Ovary (tissue), 9 donors: Measurements from ENCODE around the gene HRC. TPM values are rescaled to one million over a fixed set of nuclear protein-coding genes. Genes with fewer than 3 reads are reported as not detected.

Experiments
- DNase-seq, 5 donors: peaks; one replicate each; pipeline ENCODE4 v3.0.0-alpha.2; 2019 to 2020
- H3K27ac ChIP-seq, 2 donors: fragments of 200-600 bp; one replicate each; pipeline versions ENCODE4 v1.5.1 to v1.8.0; 2019 to 2022
- H3K27me3 ChIP-seq: fragments of 200-600 bp; one replicate; pipeline ENCODE4 v1.8.0; 2022
- H3K36me3 ChIP-seq: fragments of 200-600 bp; sonication (generic); one replicate; pipeline ENCODE4 v1.5.1; 2019
- H3K4me1 ChIP-seq: one replicate; pipeline ENCODE4 v1.8.1; 2013; ENCODE audit warnings: mild to moderate bottlenecking, moderate library complexity; ENCODE audit not compliant: insufficient read depth
- H3K4me3 ChIP-seq: fragments of 200-600 bp; sonication (generic); one replicate; pipeline ENCODE4 v1.5.1; 2017
- H3K9me3 ChIP-seq, 2 donors: fragments of 200-600 bp in 1 of 2; sonication (generic) in 1 of 2; one replicate each; pipeline versions ENCODE4 v1.5.1 to v1.8.1; 2013 to 2019; ENCODE audit warnings: mild to moderate bottlenecking in 1 of 2, moderate library complexity in 1 of 2
- EP300 ChIP-seq: sonication (generic); formaldehyde crosslinking; IDR thresholded peaks from one replicate; pipeline ENCODE4 v1.6.1; 2017; ENCODE audit warnings: antibody characterized with exemption
- POLR2A ChIP-seq: fragments of 450-650 bp; IDR thresholded peaks from one replicate; pipeline ENCODE4 v1.6.1; 2017; ENCODE audit warnings: antibody characterized with exemption, mild to moderate bottlenecking, moderate library complexity
- WGBS, 3 donors: extraction: QIAGEN DNeasy Blood & Tissue Kit in 1 of 3; methylation state at CpG; one replicate each; pipeline versions ENCODE4 v1.1.5 to v1.1.7; 2013 to 2017; 5-methylcytosine and 5-hydroxymethylcytosine counted together
- intact Hi-C, 4 donors: fragments of 100-400 bp; cut with DNase I; formaldehyde crosslinking; loops; one replicate each; pipeline versions ENCODE4 v1.11.0 to v1.15.1; 2022 to 2023
- polyA plus RNA-seq, 2 donors: library from polyadenylated mRNA; stranded (reverse); fragments of 200-250 nt in 1 of 2; fragments of 350-450 nt in 1 of 2; fragmentation: Illumina TruSeq in 1 of 2; extraction: RNeasy Lipid Tissue Mini Kit (QIAGEN cat#74804) in 1 of 2; gene quantifications; one replicate each; pipeline ENCODE4 v1.2.3, GENCODE V29; 2013 to 2014
- total RNA-seq, 7 donors: library from RNA; depleted of rRNA in 2 of 7; stranded (reverse); fragments of >200 nt in 2 of 7; fragmentation: NEBNext Ultra II Directional in 3 of 7; extraction: Animal tissue kit (Norgen Biotek cat#: 25700) in 3 of 7; gene quantifications; one replicate each; pipeline versions ENCODE4 v1.1.0 to v1.2.4, GENCODE V29; 2016 to 2023
- TF ChIP-seq, protein P1 (sequence below), 3 donors: fragments of 450-650 bp in 2 of 3; fragments of 200-600 bp in 1 of 3; IDR thresholded peaks; one replicate each; pipeline versions ENCODE4 v1.5.1 to v1.8.0; 2016 to 2022; ENCODE audit warnings: antibody characterized with exemption in 3 of 3, mild to moderate bottlenecking in 1 of 3
- donor health status: DM: no; HTN: no; CAD: no; lungs with moderate emphysema.
- donor health status: DM: no; HTN: no; CAD: no.
- donor health status: Bipolar disorder and iron deficiency.
- donor health status: DM: yes; HTN: yes; CAD: no.
- donor health status: DM: no; HTN: no; CAD: no.
- donor health status: DM: yes; HTN: yes; CAD: no.

HRC gene
- total and polyA plus RNA-seq, 9 donors = 0.36 to 10.5 (median 2.2) TPM

DNA sequence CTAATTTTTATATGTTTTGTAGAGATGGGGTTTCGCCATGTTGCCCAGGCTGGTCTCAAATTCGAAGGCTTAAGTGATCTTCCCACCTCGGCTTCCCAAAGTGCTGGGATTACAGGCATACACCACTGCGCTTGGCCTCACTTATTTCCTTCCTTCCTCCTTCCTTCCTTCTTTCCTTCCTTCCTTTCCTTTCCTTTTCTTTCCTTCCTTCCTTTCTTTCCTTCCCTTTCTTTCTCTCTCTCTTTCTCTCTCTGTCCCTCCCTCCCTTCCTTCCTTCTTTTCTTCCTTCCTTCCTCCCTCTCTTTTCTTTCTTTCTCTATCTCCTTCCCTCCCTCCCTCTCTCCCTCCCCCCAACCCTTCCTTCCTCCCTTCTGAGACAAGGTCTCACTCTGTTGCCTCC lies 39.2 kb upstream of the HRC start:
- TF ChIP-seq POLR2A (no peak), EP300 (no peak)
- no peaks in the 10 kb centered on the region for H3K4me1 ChIP-seq
- no peaks in the 10 kb centered on the region for H3K36me3 ChIP-seq
- DNase-seq = no peak
- no peaks in the 10 kb centered on the region for H3K9me3 ChIP-seq
- H3K27ac ChIP-seq = no peak overlapping the region
- no peak overlapping the region for H3K4me3 ChIP-seq
- WGBS, 3 donors = 85 to 92% (median 92%) methylated on average over 4 of the region's 4 CpGs
- intact Hi-C loops = no loop called here
- no peaks in the 10 kb centered on the region for H3K27me3 ChIP-seq

DNA sequence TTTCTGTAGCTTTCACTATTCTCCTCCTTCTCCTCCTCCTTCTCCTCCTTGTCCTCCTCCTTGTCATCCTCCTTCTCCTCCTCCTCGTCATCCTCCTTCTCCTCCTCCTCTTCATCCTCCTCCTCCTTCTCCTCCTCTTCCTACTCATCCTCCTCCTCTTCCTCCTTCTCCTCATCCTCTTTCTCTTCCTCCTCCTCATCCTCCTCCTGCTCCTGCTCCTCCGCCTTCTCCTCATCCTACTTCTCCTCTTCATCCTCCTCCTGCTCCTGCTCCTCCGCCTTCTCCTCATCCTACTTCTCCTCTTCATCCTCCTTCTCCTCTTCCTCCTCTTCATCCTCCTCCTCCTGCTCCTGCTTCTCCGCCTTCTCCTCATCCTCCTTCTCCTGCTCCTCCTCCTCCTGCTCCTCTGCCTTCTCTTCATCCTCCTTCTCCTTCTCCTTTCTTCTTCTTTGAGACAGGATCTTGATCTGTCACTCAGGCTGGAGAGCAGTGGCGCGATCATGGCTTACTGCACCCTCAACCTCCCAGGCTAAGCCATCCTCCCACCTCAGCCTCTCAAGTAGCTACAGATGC lies 38.7 kb upstream of the HRC start:
- H3K4me1 ChIP-seq = no peaks in the 10 kb centered on the region
- H3K27ac ChIP-seq = no peak overlapping the region
- H3K4me3 ChIP-seq = no peak overlapping the region
- H3K9me3 ChIP-seq = no peaks in the 10 kb centered on the region
- DNase-seq = no peak
- H3K36me3 ChIP-seq = no peaks in the 10 kb centered on the region
- WGBS, 3 donors = 91 to 94% (median 93%) methylated on average over 6 of the region's 6 CpGs
- TF ChIP-seq EP300 = no peak
- TF ChIP-seq, protein P1, sequence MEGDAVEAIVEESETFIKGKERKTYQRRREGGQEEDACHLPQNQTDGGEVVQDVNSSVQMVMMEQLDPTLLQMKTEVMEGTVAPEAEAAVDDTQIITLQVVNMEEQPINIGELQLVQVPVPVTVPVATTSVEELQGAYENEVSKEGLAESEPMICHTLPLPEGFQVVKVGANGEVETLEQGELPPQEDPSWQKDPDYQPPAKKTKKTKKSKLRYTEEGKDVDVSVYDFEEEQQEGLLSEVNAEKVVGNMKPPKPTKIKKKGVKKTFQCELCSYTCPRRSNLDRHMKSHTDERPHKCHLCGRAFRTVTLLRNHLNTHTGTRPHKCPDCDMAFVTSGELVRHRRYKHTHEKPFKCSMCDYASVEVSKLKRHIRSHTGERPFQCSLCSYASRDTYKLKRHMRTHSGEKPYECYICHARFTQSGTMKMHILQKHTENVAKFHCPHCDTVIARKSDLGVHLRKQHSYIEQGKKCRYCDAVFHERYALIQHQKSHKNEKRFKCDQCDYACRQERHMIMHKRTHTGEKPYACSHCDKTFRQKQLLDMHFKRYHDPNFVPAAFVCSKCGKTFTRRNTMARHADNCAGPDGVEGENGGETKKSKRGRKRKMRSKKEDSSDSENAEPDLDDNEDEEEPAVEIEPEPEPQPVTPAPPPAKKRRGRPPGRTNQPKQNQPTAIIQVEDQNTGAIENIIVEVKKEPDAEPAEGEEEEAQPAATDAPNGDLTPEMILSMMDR (IDR thresholded peaks at IDR 0.05) = no peak
- TF ChIP-seq POLR2A = no peak
- H3K27me3 ChIP-seq = no peaks in the 10 kb centered on the region
- intact Hi-C loops = no loop called here

DNA sequence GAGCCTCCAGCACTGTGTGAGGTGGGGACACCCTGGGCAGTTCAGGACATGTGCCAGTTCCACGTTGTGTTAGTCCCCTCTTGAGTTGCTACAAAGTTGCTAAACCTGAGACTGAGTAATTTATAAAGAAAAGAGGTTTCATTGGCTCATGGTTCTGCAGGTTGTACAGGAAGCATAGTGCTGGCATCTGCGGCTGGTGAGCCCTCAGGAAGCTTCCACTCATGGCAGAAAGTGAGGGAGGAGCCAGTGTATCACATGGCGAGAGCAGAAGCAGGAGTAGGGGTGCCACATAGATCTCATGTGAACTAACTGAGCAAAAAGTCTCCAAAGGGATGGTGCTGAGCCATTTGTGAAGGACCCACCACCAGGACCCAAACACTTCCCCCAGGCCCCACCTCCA lies 35.6 kb upstream of the HRC start:
- Histone ChIP-seq H3K36me3 (no peaks in the 10 kb centered on the region), H3K27ac (no peak overlapping the region), H3K4me1 (no peaks in the 10 kb centered on the region), H3K27me3 (no peaks in the 10 kb centered on the region), H3K9me3 (no peaks in the 10 kb centered on the region), H3K4me3 (no peak overlapping the region)
- TF ChIP-seq EP300 (no peak), POLR2A (no peak)
- TF ChIP-seq, protein P1 (IDR thresholded peaks at IDR 0.05) = no peak
- 94 to 96% (median 96%) methylated on average over 3 of the region's 3 CpGs for WGBS, 3 donors
- no peak for DNase-seq
- intact Hi-C loops = loop anchor here in 1 of 4 donors (1.0 kb wide), 1 partner anchor 27 kb away; no protein-coding TSS in a partner anchor

DNA sequence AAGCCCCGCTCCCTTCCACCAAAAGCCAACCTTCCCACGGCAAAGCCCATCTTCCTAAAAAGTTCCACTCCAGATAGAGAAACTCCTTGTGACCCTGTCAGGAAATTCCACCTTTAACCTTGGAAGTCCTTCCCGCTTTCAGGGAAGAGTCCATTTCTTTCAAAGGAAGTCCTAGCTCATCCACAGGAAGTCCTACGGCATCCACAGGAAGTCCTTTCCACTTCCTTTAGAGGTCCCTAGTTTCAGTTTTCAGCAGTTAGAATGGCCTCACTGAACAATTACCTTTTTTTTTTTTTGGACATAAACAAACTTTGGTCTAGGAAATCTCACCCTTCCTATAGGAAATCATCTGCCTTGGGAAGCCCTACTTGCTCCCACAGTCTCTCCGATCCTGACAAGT lies 34.1 kb upstream of the HRC start:
- no peak overlapping the region for H3K27ac ChIP-seq
- H3K36me3 ChIP-seq = no peaks in the 10 kb centered on the region
- DNase-seq = no peak
- TF ChIP-seq EP300 (no peak), POLR2A (no peak)
- TF ChIP-seq, protein P1 (IDR thresholded peaks at IDR 0.05) = no peak
- no peak overlapping the region for H3K4me3 ChIP-seq
- no peaks in the 10 kb centered on the region for H3K27me3 ChIP-seq
- intact Hi-C loops = no loop called here
- H3K4me1 ChIP-seq = no peaks in the 10 kb centered on the region
- 84 to 91% (median 90%) methylated on average over 5 of the region's 5 CpGs for WGBS, 3 donors
- no peaks in the 10 kb centered on the region for H3K9me3 ChIP-seq

GRCh38 chr19:49188626-49189200 lies 33.5 kb upstream of the HRC start:
- DNase-seq = no peak
- TF ChIP-seq EP300 (no peak), POLR2A (no peak)
- TF ChIP-seq, protein P1 (IDR thresholded peaks at IDR 0.05) = no peak
- Histone ChIP-seq H3K36me3 (no peaks in the 10 kb centered on the region), H3K9me3 (no peaks in the 10 kb centered on the region), H3K4me1 (no peaks in the 10 kb centered on the region), H3K27ac (no peak overlapping the region), H3K27me3 (no peaks in the 10 kb centered on the region), H3K4me3 (no peak overlapping the region)
- intact Hi-C loops = no loop called here
- WGBS, 3 donors = 81 to 90% (median 82%) methylated on average over 21 of the region's 21 CpGs
